Endothelial cell of umbilical vein (primary cell): ENCODE results near the gene TFF2. TPM values are rescaled to one million over a fixed set of nuclear protein-coding genes. Genes with fewer than 3 reads are reported as not detected.

Source experiments
- BruUV-seq: library from RNA; stranded (reverse); fragments of 400-500 nt; replicated peaks from 2 replicates; lab custom pipeline; 2021; lab: Mats Ljungman, UMichigan
- CTCF ChIA-PET: fragments of 300-600, 350-600 bp; sonication (Branson Sonifier 250); formaldehyde crosslinking; loops from one replicate; lab custom pipeline; 2021; ENCODE audit warnings: antibody characterized with exemption, inconsistent platforms; lab: Charles Lee
- POLR2A ChIA-PET: fragments of 300-600, 350-600 bp; sonication (Branson Sonifier 250); formaldehyde crosslinking; loops from one replicate; lab custom pipeline; 2021; ENCODE audit warnings: antibody characterized with exemption, inconsistent platforms; lab: Charles Lee
- DNase-seq: peaks from one replicate; pipeline ENCODE4 v3.0.0-alpha.2; 2011; ENCODE audit warnings: low read depth, low spot score
- FAIRE-seq: peaks from 2 replicates; lab custom pipeline; 2011; peaks lifted over from hg19 to GRCh38; lab: Jason Lieb, UNC
- H2AFZ ChIP-seq: 2 replicates; pipeline ENCODE4 v1.6.0; 2012; ENCODE audit warnings: low read depth, low read length, control low read depth, inconsistent platforms
- H3K27ac ChIP-seq: 2 replicates; pipeline ENCODE4 v1.5.1; 2011; ENCODE audit warnings: low read depth, mild to moderate bottlenecking, control low read depth, low read length, moderate library complexity; ENCODE audit not compliant: insufficient read depth
- H3K27me3 ChIP-seq, 2 experiments: 2 replicates each; pipeline versions ENCODE4 v1.6.0 to v1.6.1; 2011; ENCODE audit warnings: low read length in 2 of 2, mixed read lengths in 1 of 2; ENCODE audit not compliant: control insufficient read depth in 2 of 2, insufficient read depth in 2 of 2
- H3K36me3 ChIP-seq, 2 experiments: 2 replicates in 1 of 2; 3 replicates in 1 of 2; pipeline ENCODE4 v1.5.1; 2011; ENCODE audit warnings: low read length in 2 of 2, mild to moderate bottlenecking in 1 of 2, moderate library complexity in 1 of 2; ENCODE audit not compliant: control insufficient read depth in 2 of 2, insufficient read depth in 2 of 2; ENCODE audit errors: extremely low read depth in 1 of 2
- H3K4me1 ChIP-seq: 3 replicates; pipeline ENCODE4 v1.5.1; 2011; ENCODE audit warnings: mild to moderate bottlenecking, low read length; ENCODE audit not compliant: control insufficient read depth, insufficient read depth; ENCODE audit errors: extremely low read depth
- H3K4me2 ChIP-seq: 2 replicates; pipeline ENCODE4 v1.6.1; 2011; ENCODE audit warnings: low read length, control low read depth, mixed read lengths; ENCODE audit not compliant: insufficient read depth
- H3K4me3 ChIP-seq, 3 experiments: fragments of 200-600 bp in 1 of 3; sonication (generic), shearing (Covaris generic) in 1 of 3; replicated peaks in 1 of 3; 2 replicates each; pipeline ENCODE4 v1.5.1; 2011 to 2016; ENCODE audit warnings: control low read depth in 3 of 3, low read length in 3 of 3, mild to moderate bottlenecking in 2 of 3, inconsistent platforms in 1 of 3, low read depth in 1 of 3, moderate library complexity in 1 of 3; ENCODE audit not compliant: insufficient read depth in 1 of 3
- H3K79me2 ChIP-seq: 2 replicates; pipeline ENCODE4 v1.6.0; 2012; ENCODE audit warnings: low read length, inconsistent platforms; ENCODE audit not compliant: control insufficient read depth, insufficient read depth
- H3K9ac ChIP-seq: replicated peaks from 2 replicates; pipeline ENCODE3; 2011; ENCODE audit warnings: low read length, control low read depth; ENCODE audit not compliant: insufficient read depth; ENCODE audit errors: extremely low read depth
- H3K9me1 ChIP-seq: replicated peaks from 3 replicates; pipeline ENCODE4 v1.6.0; 2011; ENCODE audit warnings: mild to moderate bottlenecking, low read length; ENCODE audit not compliant: control insufficient read depth, insufficient read depth; ENCODE audit errors: extremely low read depth
- H3K9me3 ChIP-seq: replicated peaks from 2 replicates; pipeline ENCODE4 v1.5.1; 2012; ENCODE audit warnings: low read length, inconsistent platforms; ENCODE audit not compliant: control insufficient read depth, insufficient read depth
- H4K20me1 ChIP-seq: replicated peaks from 2 replicates; pipeline ENCODE3; 2011; ENCODE audit warnings: mild to moderate bottlenecking, low read length; ENCODE audit not compliant: control insufficient read depth, insufficient read depth; ENCODE audit errors: extremely low read depth
- EZH2 ChIP-seq: IDR thresholded peaks from 2 replicates; pipeline ENCODE4 v1.6.1; 2012; ENCODE audit warnings: borderline replicate concordance, low read depth, mild to moderate bottlenecking, moderate library complexity, low read length, inconsistent platforms; ENCODE audit not compliant: severe bottlenecking
- FOS ChIP-seq: IDR thresholded peaks from 2 replicates; pipeline ENCODE4 v1.6.1; 2011; ENCODE audit warnings: mild to moderate bottlenecking, low read length, moderate library complexity, borderline replicate concordance; ENCODE audit not compliant: insufficient read depth
- GATA2 ChIP-seq: IDR thresholded peaks from 2 replicates; pipeline ENCODE4 v1.7.0; 2011; ENCODE audit warnings: low read depth, mild to moderate bottlenecking, moderate library complexity, mixed read lengths, low read length; ENCODE audit not compliant: insufficient read length, insufficient read depth
- JUN ChIP-seq: IDR thresholded peaks from 2 replicates; pipeline ENCODE4 v1.6.1; 2011; ENCODE audit warnings: borderline replicate concordance, low read depth; ENCODE audit not compliant: insufficient read length, insufficient read depth
- MYC ChIP-seq: IDR thresholded peaks from one replicate; pipeline ENCODE4 v1.6.1; 2011; ENCODE audit warnings: mild to moderate bottlenecking, low read depth, low read length
- POLR2A ChIP-seq: IDR thresholded peaks from 2 replicates; pipeline ENCODE4 v1.6.1; 2012; ENCODE audit warnings: low read depth, mild to moderate bottlenecking, control low read depth, low read length
- POLR2AphosphoS5 ChIP-seq: IDR thresholded peaks from 2 replicates; pipeline ENCODE4 v1.6.1; 2012; ENCODE audit warnings: low read depth, mild to moderate bottlenecking, control low read depth, low read length, moderate library complexity; ENCODE audit not compliant: insufficient read depth
- dilution Hi-C: fragments of 300-500 bp; cut with MboI; formaldehyde crosslinking; loops from one replicate; pipeline ENCODE4 v1.15.0; 2019; ENCODE audit warnings: low sequenced_read_pairs; ENCODE audit not compliant: extremely low pct_ligation_motif_present
- intact Hi-C: fragments of 100-400 bp; cut with micrococcal nuclease; formaldehyde crosslinking; loops from one replicate; pipeline ENCODE4 v1.10.0; 2022
- polyA plus RNA-seq, 4 experiments: library from polyadenylated mRNA; depleted of rRNA in 3 of 4; stranded (reverse) in 3 of 4; unstranded in 1 of 4; fragments of >200 nt; gene quantifications; 2 replicates each; pipeline versions ENCODE4 v1.2.1 to v1.2.3, GENCODE V29; 2011 to 2012; ENCODE audit warnings: missing spikeins in 1 of 4
- total RNA-seq: library from RNA; stranded (reverse); gene quantifications from 2 replicates; pipeline ENCODE4 v1.2.3, GENCODE V29; 2021
- TF ChIP-seq, protein P1 (sequence below), 2 donors: IDR thresholded peaks; 1 replicate in 1 of 2; 2 replicates in 1 of 2; pipeline ENCODE4 v1.5.1; 2011; ENCODE audit warnings: low read length in 2 of 2, mild to moderate bottlenecking in 2 of 2, moderate library complexity in 2 of 2, control low read depth in 1 of 2, inconsistent platforms in 1 of 2, low read depth in 1 of 2; ENCODE audit not compliant: insufficient read depth in 1 of 2; ENCODE audit errors: extremely low read depth in 1 of 2
- TF ChIP-seq, protein P2 (sequence below): IDR thresholded peaks from 2 replicates; pipeline ENCODE4 v1.6.1; 2011; ENCODE audit not compliant: insufficient read depth, insufficient read length

The TFF2 gene
- total and polyA plus RNA-seq, 2 donors (not counting 3 experiments of a cell fraction or from before 2014, with no cell fraction given), result not detected

DNA sequence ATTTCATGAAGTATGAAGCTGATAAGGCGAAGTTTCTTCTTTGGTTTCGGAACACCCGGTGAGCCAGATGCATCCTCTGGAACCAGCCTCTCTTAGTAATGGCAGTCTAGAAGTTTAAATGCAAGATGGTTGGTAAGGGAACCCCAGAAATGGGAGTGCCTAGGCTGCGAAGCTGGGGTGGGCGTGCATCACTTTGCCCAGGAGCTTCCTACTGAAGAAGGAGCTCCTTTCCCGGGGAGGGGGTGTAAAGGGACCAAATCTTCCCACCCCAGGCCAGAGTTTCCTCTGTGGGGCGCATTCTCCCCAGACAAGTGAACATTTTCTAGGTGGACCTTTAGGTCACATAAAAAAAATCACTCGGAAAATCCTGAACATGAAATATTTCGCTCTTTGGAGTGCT, 4.4 kb downstream of the TFF2 start:
- DNase-seq (no peak), FAIRE-seq (no peak)
- no peak overlapping the region for H3K9ac ChIP-seq
- no peaks in the 10 kb centered on the region for H3K36me3 ChIP-seq
- no peak overlapping the region for H3K4me2 ChIP-seq
- H3K4me1 ChIP-seq, result no peaks in the 10 kb centered on the region
- H3K9me1 ChIP-seq, result no peaks in the 10 kb centered on the region
- no TSS peak for BruUV-seq
- no peak overlapping the region for H3K27ac ChIP-seq
- H3K9me3 ChIP-seq, result no peaks in the 10 kb centered on the region
- POLR2A ChIA-PET, result no interaction called here
- H2AFZ ChIP-seq, result no peak overlapping the region
- TF ChIP-seq MYC (no peak), JUN (no peak), POLR2A (no peak), GATA2 (no peak), POLR2AphosphoS5 (no peak), EZH2 (no peak), FOS (no peak)
- TF ChIP-seq, protein P1, sequence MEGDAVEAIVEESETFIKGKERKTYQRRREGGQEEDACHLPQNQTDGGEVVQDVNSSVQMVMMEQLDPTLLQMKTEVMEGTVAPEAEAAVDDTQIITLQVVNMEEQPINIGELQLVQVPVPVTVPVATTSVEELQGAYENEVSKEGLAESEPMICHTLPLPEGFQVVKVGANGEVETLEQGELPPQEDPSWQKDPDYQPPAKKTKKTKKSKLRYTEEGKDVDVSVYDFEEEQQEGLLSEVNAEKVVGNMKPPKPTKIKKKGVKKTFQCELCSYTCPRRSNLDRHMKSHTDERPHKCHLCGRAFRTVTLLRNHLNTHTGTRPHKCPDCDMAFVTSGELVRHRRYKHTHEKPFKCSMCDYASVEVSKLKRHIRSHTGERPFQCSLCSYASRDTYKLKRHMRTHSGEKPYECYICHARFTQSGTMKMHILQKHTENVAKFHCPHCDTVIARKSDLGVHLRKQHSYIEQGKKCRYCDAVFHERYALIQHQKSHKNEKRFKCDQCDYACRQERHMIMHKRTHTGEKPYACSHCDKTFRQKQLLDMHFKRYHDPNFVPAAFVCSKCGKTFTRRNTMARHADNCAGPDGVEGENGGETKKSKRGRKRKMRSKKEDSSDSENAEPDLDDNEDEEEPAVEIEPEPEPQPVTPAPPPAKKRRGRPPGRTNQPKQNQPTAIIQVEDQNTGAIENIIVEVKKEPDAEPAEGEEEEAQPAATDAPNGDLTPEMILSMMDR (IDR thresholded peaks at IDR 0.05; ENCODE audit: extremely low read depth in 1 of 2, insufficient read depth in 1 of 2, low read depth in 1 of 2, low read length in 2 of 2), result no peak
- TF ChIP-seq, protein P2, sequence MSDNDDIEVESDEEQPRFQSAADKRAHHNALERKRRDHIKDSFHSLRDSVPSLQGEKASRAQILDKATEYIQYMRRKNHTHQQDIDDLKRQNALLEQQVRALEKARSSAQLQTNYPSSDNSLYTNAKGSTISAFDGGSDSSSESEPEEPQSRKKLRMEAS, result no peak
- H3K27me3 ChIP-seq, result no peaks in the 10 kb centered on the region
- dilution Hi-C loops, result no loop called here
- CTCF ChIA-PET, result interaction anchor here (0.6 to 0.8 kb wide), 3 partner anchors 9 to 88 kb away, joined by 3 read pairs; no protein-coding TSS in a partner anchor
- intact Hi-C loops, result no loop called here
- H3K4me3 ChIP-seq, result no peak overlapping the region
- H4K20me1 ChIP-seq, result no peaks in the 10 kb centered on the region
- H3K79me2 ChIP-seq, result no peaks in the 10 kb centered on the region
